Activated CD8-positive, alpha-beta memory T cell treated with anti-CD3 and anti-CD28 coated beads, Interleukin-2, amount 50 U/mL, for 48 hours (primary cell): ENCODE results near the gene CD300LG.
"Not testable (repeated sequence)": the region's sequence is repeated elsewhere in the genome, so short reads cannot be mapped to it uniquely, and the experiment has no call there.

Source experiments
- DNase-seq: peaks from one replicate; pipeline ENCODE4 v3.0.0-alpha.2; 2020

The CD300LG gene

GRCh38 chr17:43856141-43856540 lies 9.2 kb downstream of the CD300LG start:
- no peak for DNase-seq

DNA sequence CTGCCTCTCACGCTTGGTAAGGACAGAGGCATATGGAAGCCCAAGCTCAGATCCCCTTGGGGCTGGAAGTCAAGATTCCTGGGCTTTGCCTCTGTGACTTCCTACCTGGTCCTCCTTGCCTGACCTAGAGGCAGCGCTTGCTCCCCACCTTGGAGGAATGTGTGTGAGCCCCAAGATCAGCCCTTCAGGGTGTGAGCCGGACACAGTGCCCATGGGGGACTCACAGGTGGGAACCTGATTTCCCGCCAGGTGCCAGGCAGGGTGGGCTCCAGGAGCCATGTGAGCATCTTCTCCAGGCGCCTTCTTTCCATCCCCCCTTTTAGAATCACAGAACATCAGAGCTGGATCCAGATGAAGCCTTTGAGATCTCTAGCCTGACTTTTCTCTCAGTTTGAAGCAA lies 10.2 kb downstream of the CD300LG start:
- DNase-seq = no peak

GRCh38 chr17:43857957-43858600 lies 11.1 kb downstream of the CD300LG start:
- no peak for DNase-seq

- no peak for DNase-seq
These were observed 13.2 kb downstream of the CD300LG start for GRCh38 chr17:43860077-43860725.

GRCh38 chr17:43860927-43861622 lies 14.1 kb downstream of the CD300LG start:
- DNase-seq = no peak

- no peak for DNase-seq
These were observed 15.0 kb downstream of the CD300LG start for GRCh38 chr17:43861960-43862359.

DNA sequence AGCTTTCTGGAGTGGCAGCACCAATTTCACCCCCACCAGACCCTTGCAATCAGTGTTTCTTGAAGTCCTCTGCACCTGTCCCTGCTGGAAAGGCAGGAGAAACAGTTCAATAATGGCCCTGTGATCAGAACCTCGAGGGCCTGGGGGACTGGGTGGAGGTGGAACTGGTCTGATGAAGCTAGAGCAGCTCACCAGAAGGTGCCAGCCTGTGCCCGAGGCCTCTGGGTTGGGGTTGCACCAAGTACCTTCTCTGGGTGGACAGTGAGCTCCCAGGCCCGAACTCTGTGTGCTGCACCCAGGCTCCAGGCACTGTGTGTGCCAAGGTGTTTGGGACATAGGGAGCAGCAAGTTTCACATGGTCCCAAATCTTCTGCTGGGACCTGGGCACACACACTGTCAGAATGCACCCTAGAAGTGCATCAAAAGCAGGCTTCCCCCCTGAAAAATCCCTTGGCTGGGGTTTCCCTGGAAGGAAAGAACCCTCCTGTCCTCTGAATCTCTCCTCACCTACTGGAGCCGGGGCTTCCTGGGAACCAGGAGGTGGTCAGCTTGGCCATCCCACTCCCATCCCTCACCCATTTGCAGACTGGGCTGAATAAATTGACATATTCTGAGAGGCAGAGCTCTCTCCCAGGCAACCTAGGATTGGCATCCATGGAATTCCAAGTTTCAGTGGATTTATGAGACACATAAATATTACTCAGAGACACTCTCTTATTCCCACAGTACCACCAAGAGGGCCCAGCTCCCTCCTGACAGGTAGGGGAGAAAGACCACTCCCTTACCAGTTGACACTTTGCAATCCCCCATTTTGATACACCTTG lies 17.4 kb downstream of the CD300LG start:
- no peak for DNase-seq

DNA sequence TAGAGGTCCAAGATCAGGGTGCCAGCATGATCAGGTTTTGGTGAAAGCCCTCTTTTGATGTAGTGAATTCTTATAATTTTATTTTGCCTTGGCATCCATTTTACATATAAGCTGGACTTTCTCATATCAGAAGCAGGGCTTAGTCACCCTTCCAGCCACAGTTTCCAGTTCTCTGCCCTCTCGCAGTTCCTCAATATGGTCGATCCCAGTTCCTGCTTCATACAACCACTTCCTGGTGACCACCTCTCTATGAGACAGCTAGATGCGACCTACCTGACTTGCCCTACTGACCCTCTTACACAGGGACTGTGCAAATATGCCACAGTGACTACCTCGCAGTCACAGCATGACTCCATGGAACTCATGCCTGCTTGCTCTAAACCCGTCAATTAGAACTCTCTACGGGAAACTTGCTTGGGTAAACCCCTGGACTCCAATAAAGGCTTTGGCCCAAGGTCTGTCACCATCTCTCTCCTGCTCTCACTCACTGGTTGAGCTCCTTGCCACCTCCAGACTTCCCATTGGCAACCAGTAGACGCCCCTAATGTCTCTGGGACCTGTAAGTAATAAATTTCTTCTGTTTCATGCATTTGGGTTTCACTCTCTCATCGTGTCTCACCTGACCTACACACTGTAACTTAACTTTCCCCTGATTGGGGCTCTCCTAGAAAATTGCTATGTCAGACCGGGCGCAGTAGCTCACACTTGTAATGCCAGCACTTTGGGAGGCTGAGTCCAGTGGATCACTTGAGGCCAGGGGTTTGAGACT lies 21.4 kb downstream of the CD300LG start:
- DNase-seq = no peak

- DNase-seq = not testable (repeated sequence)
These were observed 22.1 kb downstream of the CD300LG start for GRCh38 chr17:43869031-43869430.

GRCh38 chr17:43871946-43872690 lies 25.1 kb downstream of the CD300LG start:
- DNase-seq = no peak

DNA sequence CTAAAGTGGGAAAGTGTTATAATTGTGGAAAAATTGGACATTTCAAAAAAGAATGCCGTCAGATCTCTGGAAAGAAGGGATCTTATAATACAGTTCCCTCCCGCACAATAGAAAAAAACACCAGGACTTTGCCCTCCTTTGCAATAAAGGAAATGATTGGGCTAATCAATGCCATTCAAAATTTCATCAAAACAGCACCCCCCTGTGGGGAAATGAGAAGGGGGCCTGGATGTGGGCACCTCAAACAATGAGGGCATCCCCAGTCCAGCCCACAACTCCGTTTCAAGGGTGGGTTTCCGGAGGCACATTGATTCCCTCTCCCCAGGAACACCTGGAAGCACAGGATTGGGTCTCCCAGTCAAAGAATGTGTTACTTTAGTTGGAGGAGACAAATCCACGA lies 26.1 kb downstream of the CD300LG start:
- DNase-seq = no peak

DNA sequence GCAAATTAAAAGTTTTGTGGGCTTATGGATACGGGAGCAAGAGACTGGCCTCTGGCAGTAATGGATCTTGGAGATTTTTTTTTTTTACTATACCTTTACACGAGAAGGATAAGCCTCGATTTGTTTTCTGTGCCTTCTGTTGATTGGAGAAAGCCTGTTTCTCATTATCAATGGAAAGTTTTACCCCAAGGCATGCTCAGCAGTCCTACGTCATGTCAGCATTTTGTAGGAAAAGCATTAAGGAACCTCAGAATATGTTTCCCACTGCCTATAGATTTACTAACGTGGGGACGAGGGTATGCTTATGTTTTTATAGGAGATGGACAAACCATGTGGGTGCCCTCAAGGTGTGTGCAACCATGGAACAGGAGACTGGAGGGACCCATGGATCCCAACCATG lies 26.8 kb downstream of the CD300LG start:
- DNase-seq = no peak

- no peak for DNase-seq
These were observed 27.3 kb downstream of the CD300LG start for GRCh38 chr17:43874293-43874692.

DNA sequence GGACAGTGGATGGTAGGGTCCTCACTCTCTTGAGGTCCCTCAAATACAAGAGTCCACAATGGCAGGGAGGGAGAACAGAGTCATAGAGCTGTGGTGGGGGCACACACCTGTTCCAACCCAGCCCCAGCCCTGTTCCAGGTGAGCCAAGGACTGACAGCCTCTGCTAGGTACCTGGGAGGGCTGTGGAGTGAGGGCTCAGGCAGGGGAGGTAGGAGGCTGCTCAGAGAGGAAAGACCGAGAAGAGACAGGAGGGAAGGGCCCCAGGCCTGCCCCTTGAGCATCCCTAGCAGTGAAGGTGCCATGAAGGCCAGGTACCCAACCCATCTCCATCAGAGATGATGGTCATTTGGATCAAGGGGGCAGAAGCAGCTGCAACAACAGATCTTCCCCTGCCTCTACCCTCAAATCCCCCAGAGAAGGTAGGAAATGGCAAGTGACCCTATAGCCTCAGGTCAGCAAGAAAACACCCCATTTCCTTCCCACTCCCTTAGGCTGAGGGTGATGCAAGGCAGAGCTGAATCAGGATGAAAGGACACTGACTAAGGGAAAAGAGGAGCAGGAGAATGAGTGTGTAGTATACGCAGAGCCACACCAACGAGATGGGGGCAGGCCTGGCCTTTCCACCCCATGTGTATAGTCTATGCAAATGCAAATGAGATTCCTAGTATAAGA lies 28.6 kb downstream of the CD300LG start:
- no peak for DNase-seq

GRCh38 chr17:43877031-43877430 lies 30.1 kb downstream of the CD300LG start:
- DNase-seq = no peak

DNA sequence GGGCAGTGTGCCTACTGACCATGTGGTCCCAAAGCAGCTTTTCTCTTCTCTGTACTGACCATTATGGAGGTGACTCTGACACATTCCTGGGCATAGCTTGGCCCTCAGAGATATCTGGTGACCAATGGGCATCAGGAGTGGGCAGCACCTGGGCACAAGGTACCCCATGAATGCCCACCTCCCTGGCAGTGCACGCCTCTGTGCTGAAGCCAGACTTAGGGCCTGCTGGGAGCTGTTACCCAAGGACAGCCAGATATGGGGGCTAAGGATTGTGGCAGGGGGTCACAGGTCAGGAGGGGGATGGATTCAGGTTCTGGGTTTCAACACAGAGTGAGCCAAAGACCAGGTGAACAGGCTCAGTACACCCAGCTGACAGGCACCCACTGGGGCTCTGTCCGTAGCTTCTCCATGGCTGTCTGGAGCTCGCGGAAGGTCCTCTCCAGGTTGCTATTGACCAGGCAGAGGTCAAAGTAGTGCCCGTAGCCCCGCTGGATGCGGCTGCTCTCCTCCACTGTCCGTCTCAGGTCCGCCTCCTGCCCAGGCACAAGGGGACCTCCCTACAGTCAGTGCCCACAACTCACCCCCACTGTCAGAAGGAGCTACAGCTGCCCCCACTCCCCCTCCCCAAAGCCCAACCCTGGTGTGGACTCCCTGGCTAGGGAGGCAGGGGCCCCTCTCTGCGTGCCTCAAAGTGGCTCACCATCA lies 30.6 kb downstream of the CD300LG start:
- no peak for DNase-seq

GRCh38 chr17:43878260-43879175 lies 31.5 kb downstream of the CD300LG start:
- peak; percentile 90 for DNase-seq

- no peak for DNase-seq
These were observed 32.9 kb downstream of the CD300LG start for GRCh38 chr17:43879723-43880419.
